ENCODE measurements around the gene RIPPLY2.

Gene RIPPLY2

DNA sequence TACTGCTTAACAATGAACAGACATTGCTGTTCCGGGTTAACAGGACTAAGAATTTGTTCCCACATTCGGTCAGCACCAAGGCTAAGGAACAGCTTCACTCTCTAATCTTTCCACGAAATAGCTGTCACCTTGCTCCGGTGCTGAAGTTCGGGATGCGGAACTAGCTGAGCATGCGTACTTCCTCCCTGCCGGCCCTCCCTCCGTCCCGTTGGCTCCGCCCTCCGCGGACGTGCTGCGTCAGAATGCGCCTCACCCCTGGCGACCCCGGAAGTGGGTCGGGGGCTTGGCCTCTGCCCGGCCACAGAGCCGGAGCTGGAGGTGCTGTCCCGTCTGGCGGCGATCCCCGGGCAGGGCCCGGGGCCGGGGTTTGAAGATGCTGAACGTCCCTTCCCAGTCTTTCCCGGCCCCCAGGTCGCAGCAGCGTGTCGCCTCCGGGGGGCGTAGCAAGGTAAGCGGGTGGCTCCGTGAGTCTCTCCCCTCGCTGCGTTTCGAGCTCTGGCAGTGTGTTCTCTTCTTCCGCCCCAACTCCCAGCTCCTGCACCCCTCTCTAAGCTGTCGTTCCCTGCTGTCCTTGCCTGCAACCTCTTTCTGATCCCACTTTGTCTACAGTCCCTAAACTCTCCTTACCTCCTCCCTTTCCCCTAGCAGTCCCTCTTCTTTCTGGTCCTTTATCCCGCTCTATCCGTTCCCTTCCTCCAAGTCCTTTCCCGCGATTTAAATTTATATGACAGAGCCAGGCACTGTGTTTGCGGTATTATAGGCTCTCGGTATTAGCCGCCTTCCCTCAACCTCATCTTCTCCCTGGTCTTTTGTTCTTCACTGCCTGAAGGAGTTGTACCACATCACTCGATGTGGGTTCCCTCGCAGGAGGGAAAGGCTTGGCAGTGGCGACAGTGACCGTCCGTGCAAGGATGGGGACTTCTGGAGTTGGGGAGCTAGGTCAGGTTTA lies 6.5 kb downstream of the RIPPLY2 start, which contains the start of gene CYB5R4:
CYB5R4 (plus strand) TSS at position 280 of the 949 bp plus-strand sequence; CDS start at position 374, 94 bp downstream.
- no peak within 1 kb of the TSS for H3K27ac ChIP-seq (ENCODE audit: low read length)
- DNase-seq (ENCODE audit: low read depth, low spot score): peak; percentile 94
- peaks cover 2% of the 10 kb centered on the region; the same call in 1 of the 2 replicates for H3K27me3 ChIP-seq (ENCODE audit: control insufficient read depth, insufficient read depth, low read length)
- no peaks in the 10 kb centered on the region for H3K4me1 ChIP-seq (ENCODE audit: control insufficient read depth, insufficient read depth, low read length)
- WGBS (ENCODE audit: insufficient coverage, insufficient read length): no CpG with 5 or more reads among the region's 53 CpGs
- H3K4me3 ChIP-seq (ENCODE audit: low read length): peak within 1 kb of the TSS; percentile 92
- H3K9me3 ChIP-seq (ENCODE audit: control insufficient read depth, insufficient read depth, low read length): no peaks in the 10 kb centered on the region
- no peaks in the 10 kb centered on the region for H3K36me3 ChIP-seq (ENCODE audit: control insufficient read depth, insufficient read depth, low read length)

DNA sequence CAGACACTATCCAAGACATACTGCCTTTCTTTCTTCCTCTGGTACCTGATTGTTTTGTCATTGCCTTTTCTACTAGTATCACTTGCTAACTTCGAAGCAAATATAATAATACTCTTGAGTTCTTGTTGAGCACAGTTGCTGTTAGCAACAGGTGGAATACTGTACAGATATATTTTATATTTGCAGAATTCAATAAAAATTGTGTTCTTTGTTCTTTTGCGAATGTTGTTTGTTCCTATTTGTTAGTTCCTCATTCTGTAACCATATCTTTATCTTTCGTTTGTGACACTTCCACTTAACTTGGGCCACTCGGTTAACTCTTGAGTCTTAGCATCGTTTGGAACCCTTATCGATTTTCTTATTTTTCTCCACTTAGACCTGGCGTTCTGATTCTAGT lies 7.2 kb downstream of the RIPPLY2 start:
- Histone ChIP-seq H3K27me3 (ENCODE audit: control insufficient read depth, insufficient read depth, low read length) (no peaks in the 10 kb centered on the region), H3K27ac (ENCODE audit: low read length) (no peak overlapping the region), H3K36me3 (ENCODE audit: control insufficient read depth, insufficient read depth, low read length) (no peaks in the 10 kb centered on the region; the same call in 1 of the 2 replicates), H3K4me1 (ENCODE audit: control insufficient read depth, insufficient read depth, low read length) (no peaks in the 10 kb centered on the region), H3K9me3 (ENCODE audit: control insufficient read depth, insufficient read depth, low read length) (no peaks in the 10 kb centered on the region), H3K4me3 (ENCODE audit: low read length) (peak overlapping the region; percentile 92; the same call in 1 of the 2 replicates)
- no peak for DNase-seq (ENCODE audit: low read depth, low spot score)
- WGBS (ENCODE audit: insufficient coverage, insufficient read length): no CpG with 5 or more reads among the region's 7 CpGs

DNA sequence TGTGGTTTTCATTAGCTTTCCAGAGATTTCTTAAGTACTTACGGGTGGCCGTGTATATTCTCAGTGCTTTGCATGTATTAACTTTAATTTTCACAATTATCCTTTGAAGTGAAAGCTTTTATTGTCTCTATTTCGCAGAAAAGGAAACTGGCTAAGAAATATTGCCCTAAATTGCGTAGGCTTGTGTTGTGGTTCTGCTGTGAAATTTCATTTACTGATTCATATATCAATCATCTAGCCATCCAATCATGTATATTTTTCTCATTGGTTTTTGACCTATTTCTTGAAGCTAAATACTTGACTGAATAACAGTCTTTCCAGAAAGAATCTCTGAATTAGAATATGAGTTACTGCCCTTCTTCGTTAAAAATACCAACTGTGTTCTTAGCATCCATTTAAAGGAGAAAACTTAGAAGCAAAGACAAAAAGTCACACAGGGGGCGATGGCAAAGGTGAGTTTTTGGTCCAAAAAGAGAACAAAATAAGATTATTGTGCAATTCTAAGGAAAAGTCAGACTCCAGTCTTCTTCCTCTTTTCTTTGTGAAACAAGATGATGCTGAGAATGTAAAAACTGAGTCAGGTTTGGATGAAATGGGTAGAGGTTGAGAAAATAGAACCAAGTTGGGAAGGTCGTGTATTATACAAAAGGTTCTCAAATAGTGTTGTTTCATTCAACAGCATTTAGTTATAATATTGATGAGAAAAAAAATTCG lies 7.8 kb downstream of the RIPPLY2 start:
- H3K9me3 ChIP-seq (ENCODE audit: control insufficient read depth, insufficient read depth, low read length): no peaks in the 10 kb centered on the region
- no peaks in the 10 kb centered on the region for H3K4me1 ChIP-seq (ENCODE audit: control insufficient read depth, insufficient read depth, low read length)
- 100% methylated on average over 1 of the region's 8 CpGs for WGBS (ENCODE audit: insufficient coverage, insufficient read length)
- H3K36me3 ChIP-seq (ENCODE audit: control insufficient read depth, insufficient read depth, low read length): no peaks in the 10 kb centered on the region; the same call in 1 of the 2 replicates
- H3K27me3 ChIP-seq (ENCODE audit: control insufficient read depth, insufficient read depth, low read length): no peaks in the 10 kb centered on the region
- no peak overlapping the region for H3K27ac ChIP-seq (ENCODE audit: low read length)
- H3K4me3 ChIP-seq (ENCODE audit: low read length): no peak overlapping the region
- DNase-seq (ENCODE audit: low read depth, low spot score): no peak

DNA sequence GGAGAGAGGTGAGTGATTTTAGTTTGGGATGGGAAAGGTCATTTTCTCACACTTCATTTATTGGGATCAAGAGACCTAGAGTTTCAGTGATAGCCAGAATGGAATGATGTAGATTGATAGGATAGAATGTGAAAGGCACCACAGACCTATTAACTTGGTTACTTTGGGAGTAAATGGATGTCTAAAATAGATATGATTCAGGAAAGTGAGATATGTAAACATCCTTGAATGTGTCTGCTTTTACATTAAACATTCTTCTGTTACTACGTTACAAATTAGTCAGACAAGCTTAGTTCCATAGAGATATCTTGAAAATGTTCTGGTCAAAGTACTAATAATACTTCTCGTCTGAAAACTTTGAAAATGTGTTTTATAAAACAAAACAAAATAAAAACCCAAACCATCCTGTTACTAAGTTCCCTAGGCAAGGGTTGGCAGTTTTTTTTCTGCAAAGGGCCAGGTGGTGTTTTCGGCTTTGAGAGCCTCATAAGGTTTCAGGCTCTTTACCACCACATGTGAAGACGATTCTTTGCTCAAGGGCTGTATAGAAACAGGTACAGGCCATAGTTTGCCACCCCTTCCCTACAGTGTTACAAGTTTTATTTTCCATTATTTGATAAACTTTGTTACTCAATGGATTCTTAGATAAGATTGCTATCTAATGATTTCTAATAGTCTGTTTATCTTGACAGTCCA lies 9.8 kb downstream of the RIPPLY2 start:
- Histone ChIP-seq H3K4me1 (ENCODE audit: control insufficient read depth, insufficient read depth, low read length) (no peaks in the 10 kb centered on the region), H3K36me3 (ENCODE audit: control insufficient read depth, insufficient read depth, low read length) (no peaks in the 10 kb centered on the region; the same call in 1 of the 2 replicates), H3K4me3 (ENCODE audit: low read length) (no peak overlapping the region), H3K27me3 (ENCODE audit: control insufficient read depth, insufficient read depth, low read length) (no peaks in the 10 kb centered on the region), H3K27ac (ENCODE audit: low read length) (no peak overlapping the region), H3K9me3 (ENCODE audit: control insufficient read depth, insufficient read depth, low read length) (no peaks in the 10 kb centered on the region; the same call in 1 of the 2 replicates)
- WGBS (ENCODE audit: insufficient coverage, insufficient read length): no CpG with 5 or more reads among the region's 4 CpGs
- no peak for DNase-seq (ENCODE audit: low read depth, low spot score)

DNA sequence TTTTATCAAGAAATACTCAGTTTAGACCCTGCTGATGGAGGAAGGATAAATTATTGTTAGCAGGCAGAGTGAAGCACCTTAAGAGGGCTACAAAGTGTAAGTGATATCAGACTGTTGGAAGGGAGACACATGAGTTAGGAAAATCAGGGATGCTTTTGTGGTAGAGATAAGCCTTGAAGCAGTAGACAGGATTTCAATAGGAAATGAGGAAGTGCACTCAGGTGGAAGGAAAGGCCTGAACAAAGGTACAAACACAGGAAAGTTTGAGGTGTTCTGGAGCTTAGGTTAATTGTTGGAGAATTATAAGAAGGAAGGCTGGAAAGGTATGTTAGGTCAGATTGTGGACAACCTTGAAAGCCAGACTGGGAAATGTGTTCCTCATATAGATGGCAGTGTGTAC lies 13.9 kb downstream of the RIPPLY2 start:
- Histone ChIP-seq H3K4me3 (ENCODE audit: low read length) (no peak overlapping the region), H3K27me3 (ENCODE audit: control insufficient read depth, insufficient read depth, low read length) (no peaks in the 10 kb centered on the region), H3K9me3 (ENCODE audit: control insufficient read depth, insufficient read depth, low read length) (no peaks in the 10 kb centered on the region; the same call in 1 of the 2 replicates), H3K36me3 (ENCODE audit: control insufficient read depth, insufficient read depth, low read length) (no peaks in the 10 kb centered on the region; the same call in 1 of the 2 replicates), H3K27ac (ENCODE audit: low read length) (no peak overlapping the region), H3K4me1 (ENCODE audit: control insufficient read depth, insufficient read depth, low read length) (no peaks in the 10 kb centered on the region)
- DNase-seq (ENCODE audit: low read depth, low spot score): no peak

DNA sequence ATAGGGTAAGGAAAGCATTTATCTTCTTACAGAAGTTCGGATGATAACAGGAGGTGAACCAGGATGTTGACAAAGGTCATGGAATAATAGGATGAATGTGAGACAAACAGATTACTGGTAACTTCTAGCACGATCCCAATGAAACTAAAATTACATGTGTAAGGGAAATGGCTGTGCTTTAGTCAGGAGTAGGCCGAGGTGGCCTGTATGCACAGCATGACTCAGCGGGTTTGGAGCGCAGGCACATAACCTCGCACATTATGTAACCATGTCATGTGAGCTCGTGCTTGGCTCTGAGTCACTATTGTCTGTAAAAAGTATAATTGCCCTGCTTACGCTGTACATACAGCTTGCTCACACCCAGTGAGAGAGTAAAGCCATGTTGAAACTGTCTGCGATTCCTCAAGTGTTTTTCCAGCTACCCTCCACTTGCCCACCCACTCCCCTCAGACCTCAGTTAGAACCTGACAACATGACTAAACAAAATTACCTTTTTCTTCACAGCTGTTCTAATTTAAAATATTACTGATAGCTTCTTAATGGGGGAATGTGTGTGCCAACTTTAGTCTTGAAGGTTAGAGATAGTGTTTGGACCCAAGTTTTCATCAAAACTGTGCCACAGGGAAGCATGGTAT lies 14.5 kb downstream of the RIPPLY2 start:
- no peaks in the 10 kb centered on the region for H3K4me1 ChIP-seq (ENCODE audit: control insufficient read depth, insufficient read depth, low read length)
- no peak overlapping the region for H3K27ac ChIP-seq (ENCODE audit: low read length)
- no peaks in the 10 kb centered on the region for H3K27me3 ChIP-seq (ENCODE audit: control insufficient read depth, insufficient read depth, low read length)
- no peaks in the 10 kb centered on the region; the same call in 1 of the 2 replicates for H3K36me3 ChIP-seq (ENCODE audit: control insufficient read depth, insufficient read depth, low read length)
- no peak for DNase-seq (ENCODE audit: low read depth, low spot score)
- no peak overlapping the region for H3K4me3 ChIP-seq (ENCODE audit: low read length)
- H3K9me3 ChIP-seq (ENCODE audit: control insufficient read depth, insufficient read depth, low read length): no peaks in the 10 kb centered on the region; the same call in 1 of the 2 replicates
- WGBS (ENCODE audit: insufficient coverage, insufficient read length): 100% methylated on average over 1 of the region's 9 CpGs

DNA sequence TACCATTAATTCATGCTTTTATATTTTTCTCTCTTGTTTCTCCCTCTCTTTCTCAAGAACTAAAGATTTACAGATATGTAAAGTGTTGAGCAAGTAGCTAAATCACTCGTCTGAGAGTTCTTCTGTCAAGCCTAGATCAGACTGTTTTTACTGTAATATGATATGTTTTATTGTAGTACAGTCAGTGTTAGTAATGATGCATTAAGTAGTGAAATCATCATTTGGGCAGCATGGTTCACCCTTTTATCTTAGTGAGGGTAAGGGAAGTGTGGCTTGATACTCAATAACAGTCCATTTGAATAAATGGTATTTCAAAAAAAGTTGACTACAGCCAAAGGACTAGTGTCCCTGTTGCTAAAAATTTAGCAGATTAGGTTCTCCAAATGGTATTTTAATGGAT lies 15.5 kb downstream of the RIPPLY2 start:
- H3K9me3 ChIP-seq (ENCODE audit: control insufficient read depth, insufficient read depth, low read length): no peaks in the 10 kb centered on the region; the same call in 1 of the 2 replicates
- no peaks in the 10 kb centered on the region for H3K27me3 ChIP-seq (ENCODE audit: control insufficient read depth, insufficient read depth, low read length)
- H3K4me1 ChIP-seq (ENCODE audit: control insufficient read depth, insufficient read depth, low read length): no peaks in the 10 kb centered on the region
- H3K27ac ChIP-seq (ENCODE audit: low read length): no peak overlapping the region
- H3K36me3 ChIP-seq (ENCODE audit: control insufficient read depth, insufficient read depth, low read length): no peaks in the 10 kb centered on the region; the same call in 1 of the 2 replicates
- DNase-seq (ENCODE audit: low read depth, low spot score): no peak
- WGBS (ENCODE audit: insufficient coverage, insufficient read length): no CpG with 5 or more reads among the region's 1 CpG
- no peak overlapping the region for H3K4me3 ChIP-seq (ENCODE audit: low read length)

DNA sequence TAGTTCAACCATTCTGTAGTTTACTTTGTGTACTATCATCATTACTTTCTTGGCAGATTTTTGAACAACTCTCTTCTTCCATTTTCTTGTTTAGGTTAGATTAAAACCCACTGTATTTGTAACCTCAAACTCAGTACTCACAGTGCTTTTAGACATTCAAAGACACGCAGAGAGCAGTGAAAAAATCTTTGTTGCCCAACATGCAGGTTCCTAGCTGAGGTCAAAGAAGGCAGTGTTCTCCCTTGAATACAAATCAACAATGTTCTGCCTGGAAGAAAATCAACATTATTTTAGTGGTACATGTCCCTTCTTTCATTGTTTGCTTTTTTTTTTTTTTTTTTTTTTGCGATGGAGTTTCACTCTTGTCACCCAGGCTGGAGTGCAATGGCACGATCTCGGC lies 17.5 kb downstream of the RIPPLY2 start:
- H3K4me3 ChIP-seq (ENCODE audit: low read length): no peak overlapping the region
- no peaks in the 10 kb centered on the region for H3K27me3 ChIP-seq (ENCODE audit: control insufficient read depth, insufficient read depth, low read length)
- no peaks in the 10 kb centered on the region; the same call in 1 of the 2 replicates for H3K36me3 ChIP-seq (ENCODE audit: control insufficient read depth, insufficient read depth, low read length)
- no CpG with 5 or more reads among the region's 4 CpGs for WGBS (ENCODE audit: insufficient coverage, insufficient read length)
- no peak overlapping the region for H3K27ac ChIP-seq (ENCODE audit: low read length)
- H3K9me3 ChIP-seq (ENCODE audit: control insufficient read depth, insufficient read depth, low read length): no peaks in the 10 kb centered on the region; the same call in 1 of the 2 replicates
- no peaks in the 10 kb centered on the region for H3K4me1 ChIP-seq (ENCODE audit: control insufficient read depth, insufficient read depth, low read length)
- no peak for DNase-seq (ENCODE audit: low read depth, low spot score)

DNA sequence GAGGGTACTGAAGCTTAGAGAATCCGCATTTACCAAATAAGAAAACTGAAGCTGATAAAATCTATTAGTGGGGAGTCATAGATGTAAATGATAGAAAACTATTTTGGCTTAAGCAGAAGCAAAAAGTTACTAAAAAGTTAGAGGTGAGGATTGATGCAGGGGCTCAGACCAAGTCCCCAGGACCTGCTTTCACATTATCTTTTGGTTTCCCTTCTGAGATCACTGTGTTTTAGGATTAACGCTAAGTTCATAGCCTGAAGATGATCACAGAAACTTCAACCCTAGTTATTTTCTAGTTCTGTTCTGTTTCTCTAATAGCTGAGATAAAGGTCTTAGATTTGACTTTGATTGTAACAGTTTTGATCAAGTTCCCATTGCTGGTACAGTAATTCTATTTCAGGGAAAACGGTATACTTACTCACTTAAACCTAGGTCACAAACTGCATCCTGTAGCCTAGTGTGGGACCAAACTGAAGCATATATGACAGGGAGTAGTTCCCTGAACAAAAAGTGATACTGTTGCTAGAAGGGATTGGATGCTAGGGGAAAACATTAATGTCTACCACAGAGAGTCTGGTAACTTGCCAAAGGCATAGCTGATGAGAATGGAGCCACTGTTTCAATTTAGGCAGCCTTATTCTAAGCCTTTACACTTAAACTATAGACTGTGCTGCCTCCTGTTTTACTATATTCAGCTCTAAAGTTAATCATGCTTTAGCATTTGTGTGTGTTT lies 19.4 kb downstream of the RIPPLY2 start:
- H3K4me3 ChIP-seq (ENCODE audit: low read length): no peak overlapping the region
- no peak for DNase-seq (ENCODE audit: low read depth, low spot score)
- no peaks in the 10 kb centered on the region for H3K9me3 ChIP-seq (ENCODE audit: control insufficient read depth, insufficient read depth, low read length)
- no CpG with 5 or more reads among the region's 3 CpGs for WGBS (ENCODE audit: insufficient coverage, insufficient read length)
- H3K4me1 ChIP-seq (ENCODE audit: control insufficient read depth, insufficient read depth, low read length): no peaks in the 10 kb centered on the region
- no peak overlapping the region for H3K27ac ChIP-seq (ENCODE audit: low read length)
- no peaks in the 10 kb centered on the region for H3K27me3 ChIP-seq (ENCODE audit: control insufficient read depth, insufficient read depth, low read length)
- no peaks in the 10 kb centered on the region for H3K36me3 ChIP-seq (ENCODE audit: control insufficient read depth, insufficient read depth, low read length)
